ENCODE results near the gene TP63. TPM values are rescaled to one million over a fixed set of nuclear protein-coding genes. Genes with fewer than 3 reads are reported as not detected.

TP63 gene
- total RNA-seq, 1 experiment from 2014 or later = 4.9 TPM

DNA sequence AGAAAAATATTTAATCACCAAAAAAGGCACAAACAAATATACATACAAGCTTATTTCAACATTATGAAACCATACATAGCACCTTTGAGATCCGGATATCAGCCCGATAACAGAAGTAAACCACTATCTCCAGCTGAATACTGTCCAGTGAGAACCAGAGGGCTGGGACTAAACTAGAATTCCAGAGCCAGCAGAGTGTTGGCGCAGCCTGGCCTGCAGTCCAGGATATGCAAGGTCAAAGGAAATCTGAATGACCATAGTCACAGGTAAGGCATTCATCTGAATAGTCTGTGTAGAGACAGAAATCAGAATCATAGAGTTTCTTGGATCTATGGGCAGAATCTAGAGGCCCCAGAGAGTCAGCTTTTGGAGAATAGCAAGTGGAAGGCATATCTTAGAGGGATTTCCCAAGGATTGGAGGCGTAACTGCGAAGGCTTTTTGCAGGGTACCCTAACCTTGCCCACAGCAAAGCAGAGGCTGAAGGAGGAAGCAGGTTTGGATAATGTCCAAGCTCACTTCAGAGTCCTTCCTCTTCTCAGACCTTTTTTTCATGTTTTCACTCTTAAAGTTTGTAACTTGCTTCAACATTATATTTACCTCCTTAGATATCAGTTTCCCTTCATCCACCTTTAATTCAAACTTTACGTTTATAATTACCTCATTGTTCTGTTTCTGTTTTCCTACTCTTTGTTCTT, 32.5 kb upstream of the TP63 start:
- H3K9me3 ChIP-seq (ENCODE audit: low read depth, low read length, poor library complexity, severe bottlenecking) = no peaks in the 10 kb centered on the region
- ChIA-PET POLR2A (ENCODE audit: low non-redundant PET) (no interaction called here), CTCF (no interaction called here)
- no peaks in the 10 kb centered on the region for H3K36me3 ChIP-seq (ENCODE audit: insufficient read depth, low read length, poor library complexity, severe bottlenecking)
- no peaks in the 10 kb centered on the region for H3K27me3 ChIP-seq (replicated peaks; ENCODE audit: insufficient read depth, low read depth, low read length, poor library complexity)
- H3K4me1 ChIP-seq (ENCODE audit: insufficient read depth, low read length, poor library complexity, severe bottlenecking) = peaks cover 5% of the 10 kb centered on the region
- no peak overlapping the region for H3K27ac ChIP-seq (ENCODE audit: low read depth, low read length, poor library complexity, severe bottlenecking)
- no TSS peak for BruUV-seq (replicated peaks)
- no peak for TF ChIP-seq EZH2 (IDR thresholded peaks at IDR 0.05; ENCODE audit: borderline replicate concordance, low read depth, low read length, poor library complexity, severe bottlenecking)
- no peak for TF ChIP-seq CTCF (conservative IDR thresholded peaks at IDR 0.05; ENCODE audit: low read depth, low read length)
- no peak for DNase-seq (ENCODE audit: low spot score)
- intact Hi-C loops (cut with micrococcal nuclease; ENCODE audit: unreplicated experiment) = no loop called here
- H3K4me3 ChIP-seq (ENCODE audit: low read depth, low read length, poor library complexity, severe bottlenecking) = no peak overlapping the region

- Histone ChIP-seq H3K9me3 (ENCODE audit: low read depth, low read length, poor library complexity, severe bottlenecking) (no peaks in the 10 kb centered on the region), H3K4me3 (ENCODE audit: low read depth, low read length, poor library complexity, severe bottlenecking) (no peak overlapping the region), H3K27me3 (replicated peaks; ENCODE audit: insufficient read depth, low read depth, low read length, poor library complexity) (no peaks in the 10 kb centered on the region), H3K36me3 (ENCODE audit: insufficient read depth, low read length, poor library complexity, severe bottlenecking) (no peaks in the 10 kb centered on the region), H3K27ac (ENCODE audit: low read depth, low read length, poor library complexity, severe bottlenecking) (no peak overlapping the region), H3K4me1 (ENCODE audit: insufficient read depth, low read length, poor library complexity, severe bottlenecking) (no peaks in the 10 kb centered on the region)
- ChIA-PET POLR2A (ENCODE audit: low non-redundant PET) (no interaction called here), CTCF (no interaction called here)
- BruUV-seq (replicated peaks) = no TSS peak
- DNase-seq (ENCODE audit: low spot score) = no peak
- no peak for TF ChIP-seq EZH2 (IDR thresholded peaks at IDR 0.05; ENCODE audit: borderline replicate concordance, low read depth, low read length, poor library complexity, severe bottlenecking)
- no peak for TF ChIP-seq CTCF (conservative IDR thresholded peaks at IDR 0.05; ENCODE audit: low read depth, low read length)
- intact Hi-C loops (cut with micrococcal nuclease; ENCODE audit: unreplicated experiment) = no loop called here
Measured at GRCh38 chr3:189602471-189602870, 28.7 kb upstream of the TP63 start.

DNA sequence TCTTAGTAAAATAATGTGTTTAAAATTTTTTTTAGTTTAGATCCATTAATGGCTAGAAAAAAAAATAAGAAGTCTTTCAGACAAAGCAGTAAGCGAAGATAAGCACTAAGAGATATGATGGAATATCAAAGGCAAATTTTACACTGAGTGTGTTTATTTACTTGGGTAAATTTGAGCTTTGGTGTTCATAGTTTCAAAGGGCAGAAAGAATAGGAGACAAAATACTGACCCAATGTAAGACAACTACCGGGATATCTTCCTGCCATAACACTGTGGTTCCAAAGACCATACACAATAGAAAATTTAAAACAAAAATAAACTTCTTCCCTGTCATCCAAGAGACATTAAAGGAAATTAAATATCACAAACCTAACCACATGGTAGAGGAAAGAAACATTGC, 25.5 kb upstream of the TP63 start:
- no peaks in the 10 kb centered on the region for H3K27me3 ChIP-seq (replicated peaks; ENCODE audit: insufficient read depth, low read depth, low read length, poor library complexity)
- H3K36me3 ChIP-seq (ENCODE audit: insufficient read depth, low read length, poor library complexity, severe bottlenecking) = no peaks in the 10 kb centered on the region
- TF ChIP-seq EZH2 (IDR thresholded peaks at IDR 0.05; ENCODE audit: borderline replicate concordance, low read depth, low read length, poor library complexity, severe bottlenecking) = no peak
- TF ChIP-seq CTCF (conservative IDR thresholded peaks at IDR 0.05; ENCODE audit: low read depth, low read length) = no peak
- H3K4me1 ChIP-seq (ENCODE audit: insufficient read depth, low read length, poor library complexity, severe bottlenecking) = no peaks in the 10 kb centered on the region
- ChIA-PET CTCF (no interaction called here), POLR2A (ENCODE audit: low non-redundant PET) (no interaction called here)
- H3K9me3 ChIP-seq (ENCODE audit: low read depth, low read length, poor library complexity, severe bottlenecking) = no peaks in the 10 kb centered on the region
- no peak for DNase-seq (ENCODE audit: low spot score)
- no peak overlapping the region for H3K27ac ChIP-seq (ENCODE audit: low read depth, low read length, poor library complexity, severe bottlenecking)
- intact Hi-C loops (cut with micrococcal nuclease; ENCODE audit: unreplicated experiment) = no loop called here
- no peak overlapping the region for H3K4me3 ChIP-seq (ENCODE audit: low read depth, low read length, poor library complexity, severe bottlenecking)
- no TSS peak for BruUV-seq (replicated peaks)
